Ovary (tissue), 9 donors: ENCODE data around the gene MCAT. TPM values are rescaled to one million over a fixed set of nuclear protein-coding genes. Genes with fewer than 3 reads are reported as not detected.

Experiments
- DNase-seq, 5 donors: peaks; one replicate each; pipeline ENCODE4 v3.0.0-alpha.2; 2019 to 2020
- H3K27ac ChIP-seq, 2 donors: fragments of 200-600 bp; one replicate each; pipeline versions ENCODE4 v1.5.1 to v1.8.0; 2019 to 2022
- H3K27me3 ChIP-seq: fragments of 200-600 bp; one replicate; pipeline ENCODE4 v1.8.0; 2022
- H3K36me3 ChIP-seq: fragments of 200-600 bp; sonication (generic); one replicate; pipeline ENCODE4 v1.5.1; 2019
- H3K4me1 ChIP-seq: one replicate; pipeline ENCODE4 v1.8.1; 2013; ENCODE audit warnings: mild to moderate bottlenecking, moderate library complexity; ENCODE audit not compliant: insufficient read depth
- H3K4me3 ChIP-seq: fragments of 200-600 bp; sonication (generic); one replicate; pipeline ENCODE4 v1.5.1; 2017
- H3K9me3 ChIP-seq, 2 donors: fragments of 200-600 bp in 1 of 2; sonication (generic) in 1 of 2; one replicate each; pipeline versions ENCODE4 v1.5.1 to v1.8.1; 2013 to 2019; ENCODE audit warnings: mild to moderate bottlenecking in 1 of 2, moderate library complexity in 1 of 2
- CTCF ChIP-seq, 3 donors: fragments of 450-650 bp in 2 of 3; fragments of 200-600 bp in 1 of 3; IDR thresholded peaks; one replicate each; pipeline versions ENCODE4 v1.5.1 to v1.8.0; 2016 to 2022; ENCODE audit warnings: antibody characterized with exemption in 3 of 3, mild to moderate bottlenecking in 1 of 3
- EP300 ChIP-seq: sonication (generic); formaldehyde crosslinking; IDR thresholded peaks from one replicate; pipeline ENCODE4 v1.6.1; 2017; ENCODE audit warnings: antibody characterized with exemption
- POLR2A ChIP-seq: fragments of 450-650 bp; IDR thresholded peaks from one replicate; pipeline ENCODE4 v1.6.1; 2017; ENCODE audit warnings: antibody characterized with exemption, mild to moderate bottlenecking, moderate library complexity
- WGBS, 3 donors: extraction: QIAGEN DNeasy Blood & Tissue Kit in 1 of 3; methylation state at CpG; one replicate each; pipeline versions ENCODE4 v1.1.5 to v1.1.7; 2013 to 2017; 5-methylcytosine and 5-hydroxymethylcytosine counted together
- intact Hi-C, 4 donors: fragments of 100-400 bp; cut with DNase I; formaldehyde crosslinking; loops; one replicate each; pipeline versions ENCODE4 v1.11.0 to v1.15.1; 2022 to 2023
- polyA plus RNA-seq, 2 donors: library from polyadenylated mRNA; stranded (reverse); fragments of 200-250 nt in 1 of 2; fragments of 350-450 nt in 1 of 2; fragmentation: Illumina TruSeq in 1 of 2; extraction: RNeasy Lipid Tissue Mini Kit (QIAGEN cat#74804) in 1 of 2; gene quantifications; one replicate each; pipeline ENCODE4 v1.2.3, GENCODE V29; 2013 to 2014
- total RNA-seq, 7 donors: library from RNA; depleted of rRNA in 2 of 7; stranded (reverse); fragments of >200 nt in 2 of 7; fragmentation: NEBNext Ultra II Directional in 3 of 7; extraction: Animal tissue kit (Norgen Biotek cat#: 25700) in 3 of 7; gene quantifications; one replicate each; pipeline versions ENCODE4 v1.1.0 to v1.2.4, GENCODE V29; 2016 to 2023
- donor health status: DM: no; HTN: no; CAD: no; lungs with moderate emphysema.
- donor health status: DM: no; HTN: no; CAD: no.
- donor health status: Bipolar disorder and iron deficiency.
- donor health status: DM: yes; HTN: yes; CAD: no.
- donor health status: DM: no; HTN: no; CAD: no.
- donor health status: DM: yes; HTN: yes; CAD: no.

Gene MCAT
- total and polyA plus RNA-seq, 9 donors: 7.5 to 34.0 (median 15.9) TPM

- Histone ChIP-seq H3K4me3 (no peak overlapping the region), H3K27ac (no peak overlapping the region), H3K36me3 (no peaks in the 10 kb centered on the region), H3K9me3 (no peaks in the 10 kb centered on the region), H3K27me3 (no peaks in the 10 kb centered on the region), H3K4me1 (no peaks in the 10 kb centered on the region)
- no peak for DNase-seq
- no peak for TF ChIP-seq POLR2A
- no peak for TF ChIP-seq EP300
- TF ChIP-seq CTCF (IDR thresholded peaks at IDR 0.05): no peak
- intact Hi-C loops: no loop called here
- WGBS, 3 donors: 46 to 63% (median 53%) methylated on average over 20 of the region's 20 CpGs
Observed at GRCh38 chr22:43128928-43129424, 14.2 kb downstream of the MCAT start.

- TF ChIP-seq EP300: no peak
- TF ChIP-seq POLR2A: no peak
- TF ChIP-seq CTCF (IDR thresholded peaks at IDR 0.05): no peak
- intact Hi-C loops: no loop called here
- Histone ChIP-seq H3K27me3 (no peaks in the 10 kb centered on the region), H3K27ac (no peak overlapping the region), H3K4me3 (no peak overlapping the region), H3K9me3 (no peaks in the 10 kb centered on the region), H3K4me1 (no peaks in the 10 kb centered on the region), H3K36me3 (no peaks in the 10 kb centered on the region)
- WGBS, 3 donors: 47 to 68% (median 55%) methylated on average over 13 of the region's 13 CpGs
- no peak for DNase-seq
Observed at GRCh38 chr22:43128116-43128515, 15.1 kb downstream of the MCAT start.

GRCh38 chr22:43127166-43127908, 15.9 kb downstream of the MCAT start:
- no peaks in the 10 kb centered on the region for H3K36me3 ChIP-seq
- H3K27ac ChIP-seq: no peak overlapping the region
- H3K9me3 ChIP-seq: no peaks in the 10 kb centered on the region
- TF ChIP-seq POLR2A (no peak), CTCF (IDR thresholded peaks at IDR 0.05) (no peak), EP300 (no peak)
- intact Hi-C loops: no loop called here
- 80 to 89% (median 83%) methylated on average over 15 to 17 of the region's 17 CpGs for WGBS, 3 donors
- no peak for DNase-seq
- no peaks in the 10 kb centered on the region for H3K4me1 ChIP-seq
- H3K4me3 ChIP-seq: no peak overlapping the region
- H3K27me3 ChIP-seq: no peaks in the 10 kb centered on the region

GRCh38 chr22:43126501-43127165, 16.6 kb downstream of the MCAT start:
- WGBS, 3 donors: 27 to 46% (median 35%) methylated on average over 5 of the region's 5 CpGs
- intact Hi-C loops: no loop called here
- no peaks in the 10 kb centered on the region for H3K9me3 ChIP-seq
- no peak overlapping the region for H3K4me3 ChIP-seq
- no peak for DNase-seq
- no peaks in the 10 kb centered on the region for H3K4me1 ChIP-seq
- TF ChIP-seq EP300: no peak
- TF ChIP-seq POLR2A: no peak
- TF ChIP-seq CTCF (IDR thresholded peaks at IDR 0.05): no peak
- no peaks in the 10 kb centered on the region for H3K27me3 ChIP-seq
- no peaks in the 10 kb centered on the region for H3K36me3 ChIP-seq
- no peak overlapping the region for H3K27ac ChIP-seq
